Measurements from ENCODE around the gene FOXO3.

DNA sequence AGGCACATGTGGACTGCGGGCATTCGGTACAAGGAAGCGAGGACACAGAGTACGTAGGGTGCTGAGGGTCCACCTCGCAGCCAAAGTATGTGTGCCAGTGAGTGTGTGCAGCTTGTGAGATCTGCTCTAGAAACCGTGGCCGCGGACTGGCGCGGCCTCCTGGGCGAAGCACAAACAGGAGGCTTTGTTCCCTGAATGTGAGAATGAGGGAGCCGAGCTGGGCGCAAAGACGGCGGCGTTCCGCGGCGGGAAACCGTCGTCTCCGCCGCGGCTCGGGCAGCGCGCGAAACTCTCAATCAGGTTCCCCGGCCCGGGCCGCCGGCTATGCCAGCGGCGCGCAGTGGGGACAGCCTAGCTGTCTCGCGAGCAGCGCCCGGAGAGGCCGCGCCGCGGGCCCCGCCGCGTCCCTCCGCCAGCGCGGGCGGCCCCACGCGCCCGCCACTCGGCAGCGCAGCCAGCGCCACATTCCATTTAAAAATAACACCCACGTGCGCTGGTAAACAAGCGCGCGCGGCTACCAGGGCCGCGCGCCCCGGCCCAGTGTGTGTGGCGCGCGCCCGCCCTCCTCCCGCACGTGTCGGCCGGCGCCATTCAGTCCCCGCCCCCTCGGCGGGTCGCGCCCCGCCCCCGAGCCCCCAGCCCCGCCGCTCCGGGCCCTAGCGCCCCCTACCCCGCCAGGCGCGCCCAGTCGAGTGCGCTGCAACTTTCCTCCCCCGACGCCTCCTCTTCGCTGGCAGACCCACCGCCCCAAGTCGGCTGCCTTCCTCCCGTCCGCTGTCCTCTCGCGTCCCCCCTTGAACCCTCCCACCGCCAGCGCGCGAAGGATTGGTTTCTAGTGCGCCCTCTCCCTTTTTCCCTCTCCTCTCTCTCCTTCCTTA lies 3.0 kb upstream of the FOXO3 start:
- TF ChIP-seq CTCF (IDR thresholded peaks at IDR 0.05), result no peak; the same call in 1 of the 2 replicates
- TF ChIP-seq TCF7L2 (IDR thresholded peaks at IDR 0.05; ENCODE audit: low read depth, low read length), result no peak
- peak; percentile 31; the same call in 1 of the 2 replicates for TF ChIP-seq POLR2AphosphoS5 (IDR thresholded peaks at IDR 0.05; ENCODE audit: low read depth, low read length)
